HepG2 (cell line): ENCODE measurements around the gene SLC35B2.

Source experiments
- ESRRA ChIP-seq: sonication (generic); formaldehyde crosslinking; IDR thresholded peaks from 2 replicates; pipeline ENCODE4 v1.5.1; 2020; ENCODE audit warnings: mild to moderate bottlenecking, low read depth, missing genetic modification reagents
- GATAD2A ChIP-seq: IDR thresholded peaks from 2 replicates; pipeline ENCODE4 v1.6.1; 2016
- TAF15 ChIP-seq: fragments of 200-400 bp; formaldehyde crosslinking; IDR thresholded peaks from one replicate; pipeline ENCODE4 v1.6.1; 2018; ENCODE audit warnings: mild to moderate bottlenecking, low read depth, low read length; ENCODE audit not compliant: poor library complexity, severe bottlenecking
- ZNF549 ChIP-seq: sonication (generic); formaldehyde crosslinking; IDR thresholded peaks from 2 replicates; pipeline ENCODE4 v1.5.0; 2020; ENCODE audit warnings: missing genetic modification reagents
- ZNF572 ChIP-seq: sonication (generic); formaldehyde crosslinking; IDR thresholded peaks from 2 replicates; pipeline ENCODE4 v1.5.1; 2020; ENCODE audit warnings: mild to moderate bottlenecking, missing genetic modification reagents
- ZNF674 ChIP-seq: sonication (generic); formaldehyde crosslinking; IDR thresholded peaks from 2 replicates; pipeline ENCODE4 v1.5.0; 2020; ENCODE audit warnings: low read depth, mild to moderate bottlenecking, missing genetic modification reagents

GRCh38 chr6:44229376-44230033 lies 27.8 kb downstream of the SLC35B2 start:
- no peak; the same call in 1 of the 2 replicates for TF ChIP-seq ESRRA (CRISPR knock-in tag)
- TF ChIP-seq TAF15: no peak
- TF ChIP-seq ZNF674 (CRISPR knock-in tag): no peak
- TF ChIP-seq GATAD2A (CRISPR knock-in tag): no peak
- TF ChIP-seq ZNF572 (CRISPR knock-in tag): no peak
- TF ChIP-seq ZNF549 (CRISPR knock-in tag): no peak
